Measurements from ENCODE around the gene TMEM132D.

GRCh38 chr12:129622566-129622965 lies 281.3 kb downstream of the TMEM132D start:
- TF ChIP-seq, protein P1, sequence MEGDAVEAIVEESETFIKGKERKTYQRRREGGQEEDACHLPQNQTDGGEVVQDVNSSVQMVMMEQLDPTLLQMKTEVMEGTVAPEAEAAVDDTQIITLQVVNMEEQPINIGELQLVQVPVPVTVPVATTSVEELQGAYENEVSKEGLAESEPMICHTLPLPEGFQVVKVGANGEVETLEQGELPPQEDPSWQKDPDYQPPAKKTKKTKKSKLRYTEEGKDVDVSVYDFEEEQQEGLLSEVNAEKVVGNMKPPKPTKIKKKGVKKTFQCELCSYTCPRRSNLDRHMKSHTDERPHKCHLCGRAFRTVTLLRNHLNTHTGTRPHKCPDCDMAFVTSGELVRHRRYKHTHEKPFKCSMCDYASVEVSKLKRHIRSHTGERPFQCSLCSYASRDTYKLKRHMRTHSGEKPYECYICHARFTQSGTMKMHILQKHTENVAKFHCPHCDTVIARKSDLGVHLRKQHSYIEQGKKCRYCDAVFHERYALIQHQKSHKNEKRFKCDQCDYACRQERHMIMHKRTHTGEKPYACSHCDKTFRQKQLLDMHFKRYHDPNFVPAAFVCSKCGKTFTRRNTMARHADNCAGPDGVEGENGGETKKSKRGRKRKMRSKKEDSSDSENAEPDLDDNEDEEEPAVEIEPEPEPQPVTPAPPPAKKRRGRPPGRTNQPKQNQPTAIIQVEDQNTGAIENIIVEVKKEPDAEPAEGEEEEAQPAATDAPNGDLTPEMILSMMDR (IDR thresholded peaks at IDR 0.05; ENCODE audit: insufficient read depth, low read length, poor library complexity, severe bottlenecking): no peak
- no peak for TF ChIP-seq EZH2phosphoT487 (conservative IDR thresholded peaks at IDR 0.05; ENCODE audit: low read length)

Measured in SU-DHL-6 (cell line).